ENCODE data around the gene CBX4. TPM values are rescaled to one million over a fixed set of nuclear protein-coding genes. Genes with fewer than 3 reads are reported as not detected.

CBX4 gene
- total RNA-seq, 4 donors from 2014 or later: 11.6 to 15.3 (median 14.4) TPM

DNA sequence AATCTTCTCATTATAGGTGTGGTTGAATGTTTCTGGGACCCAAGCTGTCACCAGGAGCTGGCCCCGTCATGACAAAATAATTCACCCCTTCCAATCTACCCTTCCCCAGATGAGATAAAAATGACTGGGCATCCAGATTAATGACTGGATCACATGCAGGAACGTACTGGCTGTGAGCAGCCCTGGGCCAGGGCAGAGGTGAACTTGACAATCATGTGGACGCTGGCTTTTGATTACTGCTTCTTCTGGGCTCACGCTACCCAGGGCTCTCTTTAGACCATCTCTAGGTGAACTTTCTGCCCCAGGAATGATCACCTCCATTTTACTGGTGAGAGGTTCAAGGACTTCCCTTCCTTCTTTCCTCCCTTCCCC lies 18.3 kb downstream of the CBX4 start:
- WGBS, 2 donors: 81 to 89% methylated on average over 4 of the region's 4 CpGs
- H3K4me3 ChIP-seq: no peak overlapping the region
- no peak for TF ChIP-seq EP300 (IDR thresholded peaks at IDR 0.05)
- no peak for TF ChIP-seq POLR2A (IDR thresholded peaks at IDR 0.05)
- no peak for TF ChIP-seq CTCF (IDR thresholded peaks at IDR 0.05)
- H3K27me3 ChIP-seq: peaks cover 0 to 32% of the 10 kb centered on the region in 2 donors
- H3K36me3 ChIP-seq: no peaks in the 10 kb centered on the region
- H3K27ac ChIP-seq: no peak overlapping the region
- no peak for DNase-seq (ENCODE audit: low spot score in 2 of 2)
- H3K4me1 ChIP-seq: no peaks in the 10 kb centered on the region
- no peaks in the 10 kb centered on the region for H3K9me3 ChIP-seq

GRCh38 chr17:79819534-79820276 lies 19.5 kb downstream of the CBX4 start:
- Histone ChIP-seq H3K9me3 (no peaks in the 10 kb centered on the region), H3K36me3 (no peaks in the 10 kb centered on the region), H3K27ac (no peak overlapping the region), H3K27me3 (peaks cover 0 to 36% of the 10 kb centered on the region in 2 donors), H3K4me3 (no peak overlapping the region), H3K4me1 (peaks cover 0 to 11% (median 7%) of the 10 kb centered on the region in 4 donors)
- WGBS, 2 donors: 84 to 92% methylated on average over 13 of the region's 13 CpGs
- DNase-seq (ENCODE audit: low spot score in 2 of 2): no peak
- TF ChIP-seq CTCF (IDR thresholded peaks at IDR 0.05) (no peak), EP300 (IDR thresholded peaks at IDR 0.05) (no peak), POLR2A (IDR thresholded peaks at IDR 0.05) (no peak)

DNA sequence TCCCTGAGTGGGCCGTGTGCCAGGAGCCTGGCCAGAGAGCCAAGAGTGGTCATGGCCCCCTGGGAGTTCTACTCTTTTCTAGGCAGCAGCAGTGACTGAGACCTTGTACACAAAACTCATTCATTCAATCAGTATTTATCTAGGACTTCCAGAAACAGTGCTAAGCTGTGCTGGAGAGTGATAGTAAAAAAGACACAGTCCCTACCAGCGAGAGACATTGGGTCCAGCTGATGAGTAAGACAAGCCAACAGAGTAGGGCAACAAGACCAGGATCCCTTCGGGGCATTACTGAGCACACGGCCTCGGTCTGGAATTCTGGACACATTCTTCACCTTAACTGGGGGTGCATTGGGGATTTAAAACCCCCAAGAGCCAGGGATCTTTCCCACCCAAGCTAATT lies 20.2 kb downstream of the CBX4 start:
- Histone ChIP-seq H3K4me1 (peaks cover 0 to 17% (median 13%) of the 10 kb centered on the region in 4 donors), H3K36me3 (no peaks in the 10 kb centered on the region), H3K27ac (no peak overlapping the region), H3K9me3 (no peaks in the 10 kb centered on the region), H3K4me3 (no peak overlapping the region), H3K27me3 (peaks cover 0 to 40% of the 10 kb centered on the region in 2 donors)
- DNase-seq (ENCODE audit: low spot score in 2 of 2): no peak
- TF ChIP-seq CTCF (IDR thresholded peaks at IDR 0.05): no peak
- TF ChIP-seq EP300 (IDR thresholded peaks at IDR 0.05): no peak
- TF ChIP-seq POLR2A (IDR thresholded peaks at IDR 0.05): no peak
- WGBS, 2 donors: 76 to 84% methylated on average over 5 of the region's 5 CpGs

DNA sequence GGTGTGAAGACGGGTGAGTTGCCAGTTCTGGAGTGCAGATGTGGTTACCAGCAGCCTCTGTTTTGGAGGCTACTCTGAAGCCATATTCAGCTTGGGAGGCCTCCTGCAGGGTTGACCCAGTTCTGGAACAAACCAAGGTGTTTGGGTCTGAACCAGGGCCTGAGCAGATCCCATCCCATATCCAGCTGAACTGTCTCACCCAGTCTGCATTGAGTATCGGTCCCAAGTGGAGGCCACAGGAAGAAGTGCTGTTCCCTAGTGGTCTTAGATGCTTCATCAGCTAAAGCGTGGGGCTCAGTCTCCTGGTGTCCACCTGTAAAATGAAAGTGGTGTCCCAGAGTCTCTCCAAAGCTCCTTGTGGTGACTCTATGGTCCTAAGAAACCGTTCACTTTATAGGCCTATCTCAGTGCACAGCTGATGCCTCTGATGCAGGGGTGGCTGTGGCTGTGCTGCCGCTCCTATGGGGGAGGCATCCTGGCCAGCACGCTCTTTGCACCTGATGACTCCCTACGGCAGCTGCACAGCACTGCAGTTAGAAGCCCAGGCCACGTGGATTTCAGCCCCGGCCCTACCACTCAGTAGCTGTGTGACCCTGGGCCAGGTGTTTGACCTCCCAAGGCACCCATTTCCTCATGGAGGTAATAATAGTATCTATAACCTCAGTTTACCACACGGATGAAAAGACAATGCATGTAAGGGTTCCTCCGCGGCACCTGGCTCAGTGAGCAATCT lies 21.0 kb downstream of the CBX4 start:
- Histone ChIP-seq H3K27me3 (peaks cover 0 to 45% of the 10 kb centered on the region in 2 donors), H3K36me3 (no peaks in the 10 kb centered on the region), H3K27ac (no peak overlapping the region), H3K9me3 (no peaks in the 10 kb centered on the region), H3K4me3 (no peak overlapping the region), H3K4me1 (peaks cover 0 to 24% (median 17%) of the 10 kb centered on the region in 4 donors)
- TF ChIP-seq CTCF (IDR thresholded peaks at IDR 0.05): no peak
- TF ChIP-seq POLR2A (IDR thresholded peaks at IDR 0.05): no peak
- TF ChIP-seq EP300 (IDR thresholded peaks at IDR 0.05): no peak
- WGBS, 2 donors: 87 to 96% methylated on average over 11 to 12 of the region's 12 CpGs
- no peak for DNase-seq (ENCODE audit: low spot score in 2 of 2)
